Trophoblast cell (in vitro differentiated cells and primary cell): ENCODE results near the gene MAN2B1.

Source experiments
- DNase-seq, 2 donors: peaks; one replicate each; pipeline ENCODE4 v3.0.0-alpha.2; 2016
- H2AFZ ChIP-seq: 2 replicates; pipeline ENCODE4 v1.6.1; 2013; ENCODE audit warnings: low read length, moderate library complexity, mild to moderate bottlenecking; ENCODE audit not compliant: insufficient read depth, poor library complexity
- H2AK5ac ChIP-seq: 2 replicates; pipeline ENCODE4 v1.6.1; 2013; ENCODE audit warnings: mild to moderate bottlenecking, low read length
- H2BK120ac ChIP-seq: 2 replicates; pipeline ENCODE4 v1.6.1; 2013; ENCODE audit warnings: low read length, mild to moderate bottlenecking, moderate library complexity; ENCODE audit not compliant: insufficient read depth, poor library complexity
- H2BK12ac ChIP-seq: 2 replicates; pipeline ENCODE4 v1.6.1; 2013; ENCODE audit warnings: mild to moderate bottlenecking, low read length, moderate library complexity
- H2BK5ac ChIP-seq: 2 replicates; pipeline ENCODE4 v1.6.1; 2013; ENCODE audit warnings: low read length, low read depth, moderate library complexity, mild to moderate bottlenecking; ENCODE audit not compliant: poor library complexity
- H3K14ac ChIP-seq: 2 replicates; pipeline ENCODE4 v1.6.1; 2013; ENCODE audit warnings: mild to moderate bottlenecking, low read length
- H3K18ac ChIP-seq: 2 replicates; pipeline ENCODE4 v1.6.1; 2013; ENCODE audit warnings: mild to moderate bottlenecking, low read length
- H3K23ac ChIP-seq: 2 replicates; pipeline ENCODE4 v1.6.1; 2013; ENCODE audit warnings: low read length
- H3K27ac ChIP-seq: 2 replicates; pipeline ENCODE4 v1.5.1; 2013; ENCODE audit warnings: low read depth, mild to moderate bottlenecking, inconsistent platforms, low read length, moderate library complexity
- H3K27me3 ChIP-seq: 2 replicates; pipeline ENCODE4 v1.6.1; 2013; ENCODE audit warnings: inconsistent platforms, mild to moderate bottlenecking, low read length, moderate library complexity; ENCODE audit not compliant: insufficient read depth
- H3K36me3 ChIP-seq, 2 experiments: 1 replicate in 1 of 2; 2 replicates in 1 of 2; pipeline ENCODE4 v1.6.1; 2013; ENCODE audit warnings: low read length in 2 of 2, mild to moderate bottlenecking in 2 of 2, moderate library complexity in 1 of 2; ENCODE audit not compliant: insufficient read depth in 2 of 2, control insufficient read depth in 1 of 2
- H3K4ac ChIP-seq: 2 replicates; pipeline ENCODE4 v1.6.1; 2013; ENCODE audit warnings: low read depth, mild to moderate bottlenecking, low read length, moderate library complexity
- H3K4me1 ChIP-seq, 2 experiments: 1 replicate in 1 of 2; 2 replicates in 1 of 2; pipeline ENCODE4 v1.6.1; 2013; ENCODE audit warnings: low read length in 2 of 2, mild to moderate bottlenecking in 2 of 2, moderate library complexity in 1 of 2; ENCODE audit not compliant: insufficient read depth in 2 of 2, control insufficient read depth in 1 of 2
- H3K4me2 ChIP-seq: 2 replicates; pipeline ENCODE4 v1.6.1; 2013; ENCODE audit warnings: inconsistent platforms, mild to moderate bottlenecking, low read length, moderate library complexity
- H3K4me3 ChIP-seq: 2 replicates; pipeline ENCODE4 v1.5.1; 2013; ENCODE audit warnings: mild to moderate bottlenecking, low read depth, low read length, inconsistent platforms
- H3K79me1 ChIP-seq: one replicate; pipeline ENCODE4 v1.6.1; 2013; ENCODE audit warnings: low read length
- H3K79me2 ChIP-seq: 2 replicates; pipeline ENCODE4 v1.6.1; 2013; ENCODE audit warnings: low read length, mild to moderate bottlenecking; ENCODE audit not compliant: control insufficient read depth, insufficient read depth, poor library complexity
- H3K9ac ChIP-seq: 2 replicates; pipeline ENCODE4 v1.6.1; 2013; ENCODE audit warnings: mild to moderate bottlenecking, low read length
- H3K9me3 ChIP-seq: 2 replicates; pipeline ENCODE4 v1.6.1; 2013; ENCODE audit warnings: low read depth, mild to moderate bottlenecking, control low read depth, inconsistent platforms, low read length; ENCODE audit not compliant: insufficient read depth
- H4K12ac ChIP-seq: 2 replicates; pipeline ENCODE4 v1.6.1; 2013; ENCODE audit warnings: low read depth, mild to moderate bottlenecking, low read length, moderate library complexity
- H4K8ac ChIP-seq: 2 replicates; pipeline ENCODE4 v1.6.1; 2013; ENCODE audit warnings: low read depth, mild to moderate bottlenecking, low read length, moderate library complexity
- H4K91ac ChIP-seq: one replicate; pipeline ENCODE4 v1.6.1; 2013; ENCODE audit warnings: low read depth, mild to moderate bottlenecking, low read length, moderate library complexity
- WGBS: extraction: QIAGEN DNeasy Blood & Tissue Kit; methylation state at CpG from one replicate; pipeline ENCODE4 v1.1.7; 2013; ENCODE audit warnings: missing lambda C conversion rate; ENCODE audit not compliant: insufficient read length, insufficient coverage; ENCODE audit errors: extremely low coverage; 5-methylcytosine and 5-hydroxymethylcytosine counted together

MAN2B1 gene

DNA sequence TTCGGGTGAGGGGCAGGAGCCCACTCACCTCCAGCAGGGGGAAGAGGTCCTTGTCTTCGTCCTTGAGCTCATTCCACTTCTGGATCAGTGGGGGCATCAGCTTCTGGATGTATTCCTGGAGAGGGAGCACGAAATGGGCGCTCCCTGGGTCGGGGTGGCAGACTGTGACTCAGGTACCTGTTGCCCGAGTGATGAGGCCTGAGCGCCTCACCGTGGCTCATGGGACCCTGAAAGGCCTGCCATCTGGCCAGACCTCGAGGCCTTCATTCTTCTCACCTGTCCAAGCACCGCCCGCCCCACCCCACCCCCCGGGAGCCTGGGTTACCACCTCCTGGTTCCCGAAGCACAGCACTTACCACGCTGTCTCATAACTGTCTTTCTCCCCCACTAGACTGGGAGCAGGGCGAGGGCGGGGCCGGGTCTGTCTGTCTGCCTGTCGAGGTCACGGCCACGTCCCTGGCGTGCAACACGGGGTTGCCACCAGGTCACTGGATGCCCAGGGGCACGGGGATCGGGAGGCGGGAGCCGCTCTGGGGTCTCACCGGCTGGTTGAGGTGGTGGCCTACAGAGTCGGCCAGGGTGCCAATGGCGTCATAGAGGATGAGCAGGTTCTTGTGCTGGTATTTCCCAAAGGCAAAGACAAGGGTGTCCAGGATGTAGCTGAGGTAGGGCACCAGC lies 39.3 kb upstream of the MAN2B1 start:
- WGBS: no CpG with 5 or more reads among the region's 29 CpGs
- Histone ChIP-seq H3K36me3 (peaks cover 81 to 84% of the 10 kb centered on the region in 2 experiments), H2AFZ (no peak overlapping the region), H3K18ac (no peak overlapping the region), H3K27me3 (no peaks in the 10 kb centered on the region), H2BK5ac (no peak overlapping the region), H2BK120ac (no peak overlapping the region), H3K79me2 (no peaks in the 10 kb centered on the region), H4K91ac (no peak overlapping the region), H3K9ac (no peak overlapping the region), H3K4ac (no peak overlapping the region), H3K23ac (no peak overlapping the region), H3K27ac (no peak overlapping the region), H2AK5ac (no peak overlapping the region), H3K14ac (no peak overlapping the region), H3K4me1 (no peaks in the 10 kb centered on the region), H3K9me3 (no peaks in the 10 kb centered on the region), H4K12ac (no peak overlapping the region), H2BK12ac (no peak overlapping the region), H3K4me2 (no peak overlapping the region), H3K79me1 (no peaks in the 10 kb centered on the region), H3K4me3 (no peak overlapping the region), H4K8ac (no peak overlapping the region)
- DNase-seq: no peak

- no peak overlapping the region for H3K14ac ChIP-seq
- H4K8ac ChIP-seq: no peak overlapping the region
- peaks cover 81 to 85% of the 10 kb centered on the region in 2 experiments for H3K36me3 ChIP-seq
- no peak overlapping the region for H4K91ac ChIP-seq
- no peaks in the 10 kb centered on the region for H3K27me3 ChIP-seq
- no peaks in the 10 kb centered on the region for H3K4me1 ChIP-seq
- no peak overlapping the region for H2BK120ac ChIP-seq
- H2BK5ac ChIP-seq: no peak overlapping the region
- no peak for DNase-seq
- H3K9me3 ChIP-seq: no peaks in the 10 kb centered on the region
- H3K27ac ChIP-seq: no peak overlapping the region
- H3K79me2 ChIP-seq: no peaks in the 10 kb centered on the region
- H3K4me3 ChIP-seq: no peak overlapping the region
- H2AFZ ChIP-seq: no peak overlapping the region
- no peaks in the 10 kb centered on the region for H3K79me1 ChIP-seq
- H2AK5ac ChIP-seq: no peak overlapping the region
- no peak overlapping the region for H3K23ac ChIP-seq
- WGBS: no CpG with 5 or more reads among the region's 13 CpGs
- no peak overlapping the region for H3K9ac ChIP-seq
- no peak overlapping the region for H3K4me2 ChIP-seq
- no peak overlapping the region for H4K12ac ChIP-seq
- H3K4ac ChIP-seq: no peak overlapping the region
- no peak overlapping the region for H3K18ac ChIP-seq
- no peak overlapping the region for H2BK12ac ChIP-seq
Measured at GRCh38 chr19:12705169-12705568, 38.6 kb upstream of the MAN2B1 start.

GRCh38 chr19:12703046-12703445 lies 36.5 kb upstream of the MAN2B1 start:
- H3K4me3 ChIP-seq: no peak overlapping the region
- H3K27ac ChIP-seq: no peak overlapping the region
- H3K18ac ChIP-seq: peak overlapping the region; percentile 46
- no peak overlapping the region for H4K8ac ChIP-seq
- H3K27me3 ChIP-seq: no peaks in the 10 kb centered on the region
- H4K91ac ChIP-seq: no peak overlapping the region
- no peak overlapping the region for H3K9ac ChIP-seq
- no peak overlapping the region for H2BK5ac ChIP-seq
- peak in 1 of 2 donors; percentile 18 for DNase-seq
- no peak overlapping the region for H3K14ac ChIP-seq
- no peak overlapping the region for H3K4ac ChIP-seq
- no peaks in the 10 kb centered on the region for H3K79me1 ChIP-seq
- H3K4me2 ChIP-seq: no peak overlapping the region
- H2AFZ ChIP-seq: no peak overlapping the region
- WGBS: no CpG with 5 or more reads among the region's 9 CpGs
- no peak overlapping the region for H2BK12ac ChIP-seq
- no peaks in the 10 kb centered on the region for H3K4me1 ChIP-seq
- H4K12ac ChIP-seq: no peak overlapping the region
- H3K9me3 ChIP-seq: no peaks in the 10 kb centered on the region
- H2BK120ac ChIP-seq: no peak overlapping the region
- H3K23ac ChIP-seq: no peak overlapping the region
- H3K79me2 ChIP-seq: no peaks in the 10 kb centered on the region
- H3K36me3 ChIP-seq: peaks cover 76 to 84% of the 10 kb centered on the region in 2 experiments
- H2AK5ac ChIP-seq: no peak overlapping the region

DNA sequence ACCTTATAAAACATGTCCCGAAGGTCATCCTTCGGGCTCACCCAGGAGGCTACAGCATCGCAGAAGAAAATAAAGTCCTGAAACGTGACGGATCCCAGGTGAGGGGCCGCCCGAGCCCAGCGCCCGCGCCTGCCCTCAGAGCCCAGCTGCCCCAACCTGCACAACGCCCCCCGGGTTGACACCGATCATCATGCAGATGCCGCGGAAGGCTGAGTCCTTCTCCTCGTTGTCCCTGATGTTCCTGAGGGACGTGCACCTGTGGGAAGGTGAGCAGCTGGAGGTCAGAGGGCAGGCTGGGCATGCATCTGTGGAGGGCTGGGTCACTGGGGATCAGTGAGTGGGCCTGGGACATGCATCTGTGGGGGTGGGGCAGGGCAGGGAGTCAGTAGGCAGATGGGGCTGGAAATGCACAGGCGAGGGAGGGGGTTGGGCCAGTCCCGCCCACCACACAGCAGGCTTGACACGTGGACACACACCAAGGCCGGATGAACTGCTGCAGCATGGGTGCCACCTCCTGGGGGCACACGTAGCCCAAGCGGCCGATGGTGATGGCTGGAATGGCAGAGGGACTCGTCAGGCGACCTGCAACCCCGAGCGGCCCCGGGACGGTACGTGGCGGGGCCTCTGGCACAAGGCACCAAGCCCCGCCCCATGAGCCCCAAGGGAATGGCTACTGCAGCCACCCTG lies 35.2 kb upstream of the MAN2B1 start:
- Histone ChIP-seq H4K12ac (no peak overlapping the region), H3K36me3 (peaks cover 72 to 79% of the 10 kb centered on the region in 2 experiments), H3K9ac (no peak overlapping the region), H3K79me1 (no peaks in the 10 kb centered on the region), H3K23ac (no peak overlapping the region), H3K18ac (no peak overlapping the region), H2BK12ac (no peak overlapping the region), H3K27me3 (no peaks in the 10 kb centered on the region), H3K9me3 (no peaks in the 10 kb centered on the region), H4K8ac (no peak overlapping the region), H2BK5ac (no peak overlapping the region), H3K79me2 (peaks cover under 1% of the 10 kb centered on the region), H3K27ac (no peak overlapping the region), H3K4ac (no peak overlapping the region), H3K4me1 (no peaks in the 10 kb centered on the region), H3K14ac (no peak overlapping the region), H3K4me3 (no peak overlapping the region), H2BK120ac (no peak overlapping the region), H2AK5ac (no peak overlapping the region), H4K91ac (no peak overlapping the region), H3K4me2 (no peak overlapping the region), H2AFZ (no peak overlapping the region)
- WGBS: no CpG with 5 or more reads among the region's 33 CpGs
- no peak for DNase-seq
